Measurements from ENCODE around the gene DTHD1.

The DTHD1 gene

DNA sequence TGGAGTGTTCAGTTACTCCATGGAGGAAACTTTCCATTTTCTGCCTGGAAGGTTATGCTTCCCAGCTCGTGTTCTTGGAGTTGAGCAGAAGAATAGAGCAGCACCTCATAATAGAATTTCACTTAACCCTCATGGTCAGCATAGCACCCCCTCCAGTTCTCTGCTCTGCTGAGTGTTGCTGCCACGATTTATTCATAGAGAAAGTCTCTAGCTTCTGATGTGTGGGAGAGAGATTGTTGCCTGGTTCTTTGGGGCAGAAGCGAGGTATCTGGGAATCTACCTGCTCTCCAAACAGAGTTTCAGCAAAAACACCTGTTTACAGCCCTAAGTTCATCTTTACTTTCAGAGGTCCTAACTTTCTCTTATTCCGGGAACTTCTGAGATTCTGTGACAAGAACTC is 3.9 kb upstream of the DTHD1 start:
- H3K9me2 ChIP-seq (replicated peaks; ENCODE audit: low read depth, low read length) = no peaks in the 10 kb centered on the region
- no peaks in the 10 kb centered on the region for H3K36me3 ChIP-seq (ENCODE audit: insufficient read depth, low read length)
- TF ChIP-seq, protein P1, sequence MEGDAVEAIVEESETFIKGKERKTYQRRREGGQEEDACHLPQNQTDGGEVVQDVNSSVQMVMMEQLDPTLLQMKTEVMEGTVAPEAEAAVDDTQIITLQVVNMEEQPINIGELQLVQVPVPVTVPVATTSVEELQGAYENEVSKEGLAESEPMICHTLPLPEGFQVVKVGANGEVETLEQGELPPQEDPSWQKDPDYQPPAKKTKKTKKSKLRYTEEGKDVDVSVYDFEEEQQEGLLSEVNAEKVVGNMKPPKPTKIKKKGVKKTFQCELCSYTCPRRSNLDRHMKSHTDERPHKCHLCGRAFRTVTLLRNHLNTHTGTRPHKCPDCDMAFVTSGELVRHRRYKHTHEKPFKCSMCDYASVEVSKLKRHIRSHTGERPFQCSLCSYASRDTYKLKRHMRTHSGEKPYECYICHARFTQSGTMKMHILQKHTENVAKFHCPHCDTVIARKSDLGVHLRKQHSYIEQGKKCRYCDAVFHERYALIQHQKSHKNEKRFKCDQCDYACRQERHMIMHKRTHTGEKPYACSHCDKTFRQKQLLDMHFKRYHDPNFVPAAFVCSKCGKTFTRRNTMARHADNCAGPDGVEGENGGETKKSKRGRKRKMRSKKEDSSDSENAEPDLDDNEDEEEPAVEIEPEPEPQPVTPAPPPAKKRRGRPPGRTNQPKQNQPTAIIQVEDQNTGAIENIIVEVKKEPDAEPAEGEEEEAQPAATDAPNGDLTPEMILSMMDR (conservative IDR thresholded peaks at IDR 0.05; ENCODE audit: low read length) = no peak
- TF ChIP-seq EZH2phosphoT487 (IDR thresholded peaks at IDR 0.05; ENCODE audit: borderline replicate concordance) = no peak
- no peaks in the 10 kb centered on the region for H3K9me3 ChIP-seq (ENCODE audit: insufficient read depth, low read depth, low read length)
- H3K4me2 ChIP-seq (ENCODE audit: low read depth, low read length, poor library complexity, severe bottlenecking) = no peak overlapping the region
- peak overlapping the region; percentile 36; the same call in 1 of the 2 replicates for H2AFZ ChIP-seq (ENCODE audit: low read length)
- no peak overlapping the region for H3K4me3 ChIP-seq (ENCODE audit: low read length, poor library complexity, severe bottlenecking)
- H3K27me3 ChIP-seq (ENCODE audit: insufficient read depth, low read length, poor library complexity, severe bottlenecking) = no peaks in the 10 kb centered on the region
- peaks cover 44% of the 10 kb centered on the region for H3K4me1 ChIP-seq (ENCODE audit: insufficient read depth, low read length, poor library complexity, severe bottlenecking)
- 0 out of 2 replicates have a peak, but pooled peaks cover 3% of the 10 kb centered on the region for H3F3A ChIP-seq (ENCODE audit: low read depth)
- H3K9ac ChIP-seq (ENCODE audit: low read depth, low read length, poor library complexity, severe bottlenecking) = no peak overlapping the region
- no peaks in the 10 kb centered on the region for H3K79me2 ChIP-seq (ENCODE audit: insufficient read depth, low read length)
- no peaks in the 10 kb centered on the region for H4K20me1 ChIP-seq (ENCODE audit: insufficient read depth, low read length, poor library complexity, severe bottlenecking)

DNA sequence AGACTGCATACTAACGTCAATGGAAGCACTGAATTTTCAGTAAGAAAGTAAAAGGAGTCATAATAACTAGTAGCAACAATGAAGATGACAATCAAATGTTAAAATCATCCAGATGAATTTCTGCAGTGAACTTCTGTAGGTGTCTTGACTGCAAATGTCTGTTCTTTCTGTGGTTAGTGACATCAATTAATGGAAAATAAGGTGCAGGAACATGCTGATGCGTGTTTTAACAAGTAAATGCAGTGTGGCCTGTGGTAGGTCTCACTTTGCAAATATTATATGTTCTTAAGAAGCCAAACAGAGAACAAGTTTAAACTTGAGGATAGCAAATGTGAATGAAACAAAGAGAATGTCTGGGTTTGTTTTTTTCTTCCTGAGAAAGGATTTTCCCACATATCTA is 2.6 kb upstream of the DTHD1 start:
- Histone ChIP-seq H3K9me3 (ENCODE audit: insufficient read depth, low read depth, low read length) (no peaks in the 10 kb centered on the region), H3K4me2 (ENCODE audit: low read depth, low read length, poor library complexity, severe bottlenecking) (peak overlapping the region; percentile 6), H3K36me3 (ENCODE audit: insufficient read depth, low read length) (no peaks in the 10 kb centered on the region), H3K9me2 (replicated peaks; ENCODE audit: low read depth, low read length) (no peaks in the 10 kb centered on the region), H3K9ac (ENCODE audit: low read depth, low read length, poor library complexity, severe bottlenecking) (peak overlapping the region; percentile 59), H3K4me3 (ENCODE audit: low read length, poor library complexity, severe bottlenecking) (no peak overlapping the region), H3F3A (ENCODE audit: low read depth) (0 out of 2 replicates have a peak, but pooled peaks cover 3% of the 10 kb centered on the region), H2AFZ (ENCODE audit: low read length) (peak overlapping the region; percentile 56; the same call in 1 of the 2 replicates), H4K20me1 (ENCODE audit: insufficient read depth, low read length, poor library complexity, severe bottlenecking) (no peaks in the 10 kb centered on the region), H3K4me1 (ENCODE audit: insufficient read depth, low read length, poor library complexity, severe bottlenecking) (peaks cover 51% of the 10 kb centered on the region), H3K27me3 (ENCODE audit: insufficient read depth, low read length, poor library complexity, severe bottlenecking) (no peaks in the 10 kb centered on the region), H3K79me2 (ENCODE audit: insufficient read depth, low read length) (no peaks in the 10 kb centered on the region)
- TF ChIP-seq, protein P1 (conservative IDR thresholded peaks at IDR 0.05; ENCODE audit: low read length) = no peak
- TF ChIP-seq EZH2phosphoT487 (IDR thresholded peaks at IDR 0.05; ENCODE audit: borderline replicate concordance) = no peak

DNA sequence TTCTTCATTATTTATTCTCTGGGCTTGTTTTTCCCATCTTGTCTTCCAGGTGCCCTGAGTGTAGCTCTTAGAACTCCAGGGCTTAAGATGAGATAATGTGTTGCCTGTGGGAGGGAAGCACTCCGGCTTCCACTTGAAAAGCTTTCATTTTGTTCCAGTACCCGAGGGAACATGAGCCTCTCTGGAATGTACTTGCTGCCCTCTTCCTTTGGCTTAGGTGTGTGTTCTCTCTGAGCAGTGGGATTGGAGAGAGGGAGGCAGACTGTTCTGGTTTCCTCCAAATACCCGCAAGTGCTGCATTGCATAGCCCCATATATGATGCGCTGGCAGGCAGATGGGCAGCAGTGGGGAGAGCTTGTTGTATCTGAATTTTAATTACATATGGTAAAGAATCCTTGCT is 861 bp upstream of the DTHD1 start:
- Histone ChIP-seq H2AFZ (ENCODE audit: low read length) (0 out of 2 replicates have a peak overlapping the region, but pooled peaks have one; percentile 8), H3K27me3 (ENCODE audit: insufficient read depth, low read length, poor library complexity, severe bottlenecking) (no peaks in the 10 kb centered on the region), H3K9ac (ENCODE audit: low read depth, low read length, poor library complexity, severe bottlenecking) (peak overlapping the region; percentile 59), H3K4me1 (ENCODE audit: insufficient read depth, low read length, poor library complexity, severe bottlenecking) (peaks cover 68% of the 10 kb centered on the region), H4K20me1 (ENCODE audit: insufficient read depth, low read length, poor library complexity, severe bottlenecking) (no peaks in the 10 kb centered on the region), H3K9me3 (ENCODE audit: insufficient read depth, low read depth, low read length) (no peaks in the 10 kb centered on the region), H3K9me2 (replicated peaks; ENCODE audit: low read depth, low read length) (no peaks in the 10 kb centered on the region), H3K79me2 (ENCODE audit: insufficient read depth, low read length) (no peaks in the 10 kb centered on the region), H3K4me2 (ENCODE audit: low read depth, low read length, poor library complexity, severe bottlenecking) (peak overlapping the region; percentile 68), H3K36me3 (ENCODE audit: insufficient read depth, low read length) (no peaks in the 10 kb centered on the region), H3F3A (ENCODE audit: low read depth) (0 out of 2 replicates have a peak, but pooled peaks cover 3% of the 10 kb centered on the region), H3K4me3 (ENCODE audit: low read length, poor library complexity, severe bottlenecking) (peak overlapping the region; percentile 54)
- TF ChIP-seq, protein P1 (conservative IDR thresholded peaks at IDR 0.05; ENCODE audit: low read length) = no peak
- TF ChIP-seq EZH2phosphoT487 (IDR thresholded peaks at IDR 0.05; ENCODE audit: borderline replicate concordance) = no peak

Measured in Loucy (cell line).